ENCODE results near the gene KLF7. TPM values are rescaled to one million over a fixed set of nuclear protein-coding genes. Genes with fewer than 3 reads are reported as not detected.

The KLF7 gene
- total RNA-seq, 120 experiments from 2014 or later: 28.9 to 88.4 (median 49.9) TPM

Small RNA genes lying within 50 kb of the gene (microRNA-seq; reads per million reads assigned to microRNA genes)
- gene MIR2355 (0 to 41.9 (median 15.1) reads per million in 43 experiments), gene MIR7845 (0 to 7.8 (median 1.2) reads per million in 43 experiments)

Other genes with a start within 250 kb of the KLF7 start
- 1 to 10 TPM in 116 of 120 experiments, under 1 TPM in 3, not detected in 1; 0.82 to 6.2 (median 2.3) TPM for gene CPO, start 226.4 kb downstream of the KLF7 start, total RNA-seq